Measurements from ENCODE around the gene NDST3.

DNA sequence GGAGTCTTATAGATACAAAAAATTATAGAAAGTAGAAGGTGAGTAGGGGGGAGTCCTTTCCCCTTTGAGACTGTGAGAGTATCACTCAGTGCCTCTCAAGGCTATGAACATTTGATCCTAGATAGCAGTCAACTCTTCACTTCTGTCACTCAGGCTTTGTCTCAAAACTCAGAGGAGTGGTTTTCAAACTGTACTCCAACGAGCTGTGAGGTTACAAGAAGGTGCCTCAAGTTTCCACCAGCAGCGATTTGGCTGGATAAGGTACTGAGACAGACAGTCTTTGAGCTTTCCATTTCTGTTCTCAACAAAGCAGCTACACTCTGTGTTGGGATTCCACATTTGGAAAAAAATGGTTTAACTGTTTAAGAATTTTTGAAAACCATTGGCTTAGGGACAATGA, 48.0 kb upstream of the NDST3 start:
- TF ChIP-seq, protein P1, sequence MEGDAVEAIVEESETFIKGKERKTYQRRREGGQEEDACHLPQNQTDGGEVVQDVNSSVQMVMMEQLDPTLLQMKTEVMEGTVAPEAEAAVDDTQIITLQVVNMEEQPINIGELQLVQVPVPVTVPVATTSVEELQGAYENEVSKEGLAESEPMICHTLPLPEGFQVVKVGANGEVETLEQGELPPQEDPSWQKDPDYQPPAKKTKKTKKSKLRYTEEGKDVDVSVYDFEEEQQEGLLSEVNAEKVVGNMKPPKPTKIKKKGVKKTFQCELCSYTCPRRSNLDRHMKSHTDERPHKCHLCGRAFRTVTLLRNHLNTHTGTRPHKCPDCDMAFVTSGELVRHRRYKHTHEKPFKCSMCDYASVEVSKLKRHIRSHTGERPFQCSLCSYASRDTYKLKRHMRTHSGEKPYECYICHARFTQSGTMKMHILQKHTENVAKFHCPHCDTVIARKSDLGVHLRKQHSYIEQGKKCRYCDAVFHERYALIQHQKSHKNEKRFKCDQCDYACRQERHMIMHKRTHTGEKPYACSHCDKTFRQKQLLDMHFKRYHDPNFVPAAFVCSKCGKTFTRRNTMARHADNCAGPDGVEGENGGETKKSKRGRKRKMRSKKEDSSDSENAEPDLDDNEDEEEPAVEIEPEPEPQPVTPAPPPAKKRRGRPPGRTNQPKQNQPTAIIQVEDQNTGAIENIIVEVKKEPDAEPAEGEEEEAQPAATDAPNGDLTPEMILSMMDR (IDR thresholded peaks at IDR 0.05) = no peak
- TF ChIP-seq POLR2A (IDR thresholded peaks at IDR 0.05) = no peak
